Endometrium (tissue), 2 donors: ENCODE results near the gene SNPH.
"Not testable (repeated sequence)": the region's sequence is repeated elsewhere in the genome, so short reads cannot be mapped to it uniquely, and the experiment has no call there.

Experiments
- FAIRE-seq: peaks from 2 replicates; lab custom pipeline; 2012; peaks lifted over from hg19 to GRCh38; lab: Jason Lieb, UNC
- donor health status: control.
- donor health status: control.

The SNPH gene

GRCh38 chr20:1337441-1337840 lies 71.3 kb downstream of the SNPH start:
- no peak for FAIRE-seq

GRCh38 chr20:1338096-1338495 lies 72.0 kb downstream of the SNPH start:
- no peak for FAIRE-seq

- no peak for FAIRE-seq
These were observed 72.7 kb downstream of the SNPH start for GRCh38 chr20:1338801-1339200.

GRCh38 chr20:1341561-1342265 lies 75.6 kb downstream of the SNPH start:
- no peak for FAIRE-seq

- FAIRE-seq, result not testable (repeated sequence)
These were observed 77.5 kb downstream of the SNPH start for GRCh38 chr20:1343446-1344124.

GRCh38 chr20:1345030-1345755 lies 79.1 kb downstream of the SNPH start:
- FAIRE-seq, result no peak

GRCh38 chr20:1345756-1346093 lies 79.6 kb downstream of the SNPH start:
- FAIRE-seq, result no peak

- no peak for FAIRE-seq
These were observed 80.3 kb downstream of the SNPH start for GRCh38 chr20:1346315-1346969.

- no peak for FAIRE-seq
These were observed 87.9 kb downstream of the SNPH start for GRCh38 chr20:1353956-1354355.

- no peak for FAIRE-seq
These were observed 92.0 kb downstream of the SNPH start for GRCh38 chr20:1357921-1358671.
